Central memory CD4-positive, alpha-beta T cell (primary cell): ENCODE results near the gene CUX1.

ENCODE experiments used
- DNase-seq: peaks from one replicate; pipeline ENCODE4 v3.0.0; 2022

Gene CUX1

GRCh38 chr7:101898106-101898505 lies 80.7 kb downstream of the CUX1 start:
- DNase-seq = no peak

GRCh38 chr7:101899616-101900015 lies 82.2 kb downstream of the CUX1 start:
- DNase-seq = no peak

GRCh38 chr7:101900103-101900502 lies 82.7 kb downstream of the CUX1 start:
- no peak for DNase-seq

DNA sequence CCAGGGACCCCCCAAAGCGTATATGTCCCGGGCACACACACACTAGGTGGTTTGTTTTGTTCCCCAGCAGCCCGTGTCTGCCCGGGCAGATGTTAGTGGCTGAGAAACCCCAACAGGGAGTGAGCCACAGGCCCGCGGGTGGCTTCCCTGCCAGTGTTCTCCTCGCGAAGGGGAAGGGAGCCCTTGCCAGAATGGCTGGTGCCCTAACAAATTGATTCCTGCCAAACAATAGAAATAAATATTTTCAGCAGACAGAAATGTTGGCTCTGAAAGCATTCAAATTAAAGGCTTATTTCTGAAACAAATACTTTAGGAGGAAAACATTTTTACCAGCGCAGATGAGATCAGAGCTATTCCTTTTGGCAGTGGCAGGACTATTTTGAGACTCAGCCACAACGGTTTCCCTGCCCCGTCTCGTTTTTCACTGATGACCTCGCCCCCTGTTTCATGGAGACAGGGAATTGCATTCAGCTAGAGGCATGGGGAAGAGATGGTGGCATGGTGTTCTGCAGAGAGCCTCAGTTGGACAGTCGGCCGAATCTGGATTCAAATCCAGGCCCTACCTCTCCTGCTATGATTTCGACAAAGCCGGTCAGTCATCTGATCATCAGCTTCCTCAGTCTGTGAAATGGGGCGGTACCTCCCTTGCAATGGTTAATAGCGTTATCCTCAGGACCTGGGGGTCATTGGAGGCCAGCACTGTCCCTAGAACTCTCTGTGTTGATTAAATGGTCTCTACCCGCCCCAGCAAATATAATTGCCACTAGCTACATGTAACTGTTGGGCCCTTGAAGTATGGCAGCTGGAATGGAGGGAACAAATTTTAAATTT lies 84.5 kb downstream of the CUX1 start:
- DNase-seq = no peak

DNA sequence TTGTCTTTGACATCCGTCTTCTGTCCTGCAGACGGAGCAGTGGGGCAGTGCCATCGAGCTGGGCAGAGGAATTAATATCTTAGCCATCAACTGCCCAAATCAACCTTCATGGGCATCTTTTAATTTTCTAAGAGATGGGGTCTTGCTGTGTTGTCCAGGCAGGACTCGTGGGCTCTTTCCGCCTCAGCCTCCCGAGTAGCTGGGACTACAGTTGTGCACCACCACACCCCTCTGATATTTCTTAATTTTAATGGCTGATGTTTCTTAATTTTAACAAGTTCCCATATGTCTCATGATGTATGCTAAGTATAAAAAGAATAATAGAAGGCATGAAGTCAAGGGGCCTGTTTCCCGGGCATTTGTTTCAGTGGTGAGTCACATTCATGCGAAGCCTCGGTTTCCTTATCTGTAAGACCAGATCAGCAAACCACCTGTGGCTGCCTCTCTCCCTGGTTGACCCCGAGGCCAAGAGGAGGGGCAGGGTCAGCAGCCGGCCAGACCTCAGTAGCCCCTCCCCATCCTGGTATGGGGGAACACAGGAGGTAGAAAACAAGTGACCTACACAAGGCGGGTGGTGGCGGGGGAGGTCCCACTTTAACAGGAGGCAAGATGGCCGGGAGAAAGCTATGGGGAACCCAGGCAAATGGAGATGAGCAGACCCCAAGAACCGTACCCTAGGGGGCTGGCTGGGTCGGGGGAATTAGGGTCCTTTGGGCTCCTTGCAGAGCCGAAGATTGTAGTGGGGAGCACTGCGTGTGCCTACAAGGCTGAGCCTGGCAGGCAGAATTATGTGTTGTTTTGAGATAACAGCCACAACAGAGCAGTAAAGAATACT lies 85.5 kb downstream of the CUX1 start:
- DNase-seq = no peak

DNA sequence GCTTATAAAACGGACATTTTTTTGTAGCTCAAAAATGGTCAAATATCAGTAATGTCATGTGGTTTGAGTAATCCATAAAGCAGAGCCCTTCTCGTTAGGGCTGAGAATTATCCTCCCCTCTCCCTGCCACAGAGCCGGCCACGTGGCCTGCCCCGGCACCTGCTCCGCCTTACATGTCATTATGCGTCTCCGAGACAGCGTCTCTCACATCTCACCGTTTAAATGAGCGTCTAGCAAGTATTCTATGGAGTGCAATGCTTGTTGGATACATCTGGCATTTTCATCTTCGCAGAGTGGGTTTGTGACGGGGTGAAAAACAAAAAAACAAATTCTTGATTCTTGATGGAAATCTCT lies 86.1 kb downstream of the CUX1 start:
- no peak for DNase-seq

- no peak for DNase-seq
These were observed 86.6 kb downstream of the CUX1 start for GRCh38 chr7:101904019-101904418.

- DNase-seq = no peak
These were observed 87.9 kb downstream of the CUX1 start for GRCh38 chr7:101905203-101905865.

- no peak for DNase-seq
These were observed 89.1 kb downstream of the CUX1 start for GRCh38 chr7:101906291-101907240.

DNA sequence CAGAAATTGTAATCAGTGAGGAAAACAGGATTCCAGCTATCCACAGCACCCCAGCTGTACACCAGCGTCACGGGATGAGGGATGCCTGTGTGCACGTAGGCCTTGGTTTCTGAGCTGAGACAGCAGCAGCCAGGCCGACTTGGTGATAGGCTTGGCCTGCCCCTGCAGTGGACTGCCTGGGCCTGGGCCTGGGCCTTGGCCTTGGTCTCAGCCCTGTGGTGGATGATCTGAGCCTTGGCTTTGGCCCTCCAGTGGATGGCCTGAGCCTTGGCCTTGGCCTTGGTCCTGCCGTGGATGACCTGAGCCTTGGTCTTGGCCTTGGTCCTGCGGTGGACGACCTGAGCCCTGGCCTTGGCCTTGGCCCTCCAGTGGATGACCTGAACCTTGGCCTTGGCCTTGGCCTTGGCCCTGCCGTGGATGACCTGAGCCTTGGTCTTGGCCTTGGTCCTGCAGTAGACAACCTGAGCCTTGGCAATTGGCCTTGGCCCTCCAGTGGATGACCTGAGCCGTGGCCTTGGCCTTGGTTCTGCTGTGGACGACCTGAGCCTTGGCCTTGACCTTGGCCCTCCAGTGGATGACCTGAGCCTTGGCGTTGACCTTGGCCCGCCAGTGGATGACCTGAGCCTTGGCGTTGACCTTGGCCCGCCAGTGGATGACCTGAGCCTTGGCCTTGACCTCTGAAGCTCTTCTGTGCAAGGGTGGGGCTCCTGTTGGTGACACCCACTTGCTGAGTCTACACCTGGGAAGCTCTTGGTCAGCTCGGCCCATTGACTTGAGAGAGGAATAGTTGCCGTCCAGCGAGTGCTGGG lies 93.8 kb downstream of the CUX1 start:
- no peak for DNase-seq

DNA sequence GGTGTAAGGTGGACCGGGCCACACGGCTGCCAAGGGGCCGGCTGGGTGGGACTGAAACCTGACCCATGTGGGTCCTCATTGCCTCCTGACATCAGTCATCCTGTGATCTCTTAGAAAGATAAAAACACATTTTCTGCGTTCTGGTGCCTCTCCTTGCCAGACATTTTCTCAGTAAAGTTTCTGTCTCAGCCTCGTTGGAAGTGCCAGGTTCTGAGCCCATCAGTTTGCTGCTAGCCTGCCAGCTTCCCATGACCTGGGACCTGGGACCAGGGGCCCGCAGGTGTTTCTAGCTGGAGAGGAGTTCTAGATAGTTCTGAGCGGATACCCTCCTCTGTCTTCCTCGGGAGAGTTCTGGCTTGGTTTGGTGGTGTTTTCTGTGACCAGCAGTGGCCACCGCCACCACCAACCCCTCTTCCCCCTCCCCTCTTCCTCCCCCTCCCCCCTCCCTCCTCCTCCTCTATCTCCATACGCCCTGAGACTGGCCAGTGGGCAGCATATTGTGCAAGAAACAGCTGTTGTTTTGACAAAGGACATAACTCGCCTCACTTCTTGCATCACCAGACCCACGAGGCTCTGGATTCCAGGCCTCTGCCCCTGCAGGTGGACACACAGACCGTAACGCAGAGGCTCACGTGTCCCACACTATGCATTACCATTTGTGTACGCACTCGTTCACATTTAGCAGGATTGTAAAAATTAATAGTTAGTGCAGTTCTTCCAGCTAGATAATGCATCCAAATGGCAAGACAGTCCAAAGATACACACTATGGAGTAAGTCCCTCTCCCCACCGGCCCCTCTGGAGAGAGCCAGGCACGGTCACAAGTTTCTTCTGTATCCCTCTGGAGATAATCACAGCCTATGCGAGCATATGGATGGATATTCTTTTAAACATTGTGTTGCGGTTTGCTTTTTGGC lies 94.6 kb downstream of the CUX1 start:
- no peak for DNase-seq

DNA sequence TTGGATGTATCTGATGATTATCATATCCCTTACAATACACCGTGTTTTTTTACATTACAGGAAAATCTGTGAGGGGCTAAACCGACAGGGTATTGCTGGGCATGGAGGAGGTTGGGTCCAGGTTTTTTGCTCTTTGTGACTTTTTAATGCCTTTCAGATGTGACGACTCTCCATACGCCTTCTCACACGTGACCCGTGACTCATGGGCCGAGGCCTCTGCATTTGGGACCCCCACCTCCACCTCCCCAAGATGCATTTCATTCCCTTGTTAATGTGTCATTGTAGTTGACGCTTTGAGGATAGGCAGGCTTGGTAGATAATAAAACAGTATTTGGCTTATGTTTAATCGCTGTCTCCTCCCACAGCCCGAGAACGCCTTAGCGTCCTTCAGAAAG lies 95.3 kb downstream of the CUX1 start:
- no peak for DNase-seq

GRCh38 chr7:101913247-101913721 lies 95.9 kb downstream of the CUX1 start:
- DNase-seq = no peak

DNA sequence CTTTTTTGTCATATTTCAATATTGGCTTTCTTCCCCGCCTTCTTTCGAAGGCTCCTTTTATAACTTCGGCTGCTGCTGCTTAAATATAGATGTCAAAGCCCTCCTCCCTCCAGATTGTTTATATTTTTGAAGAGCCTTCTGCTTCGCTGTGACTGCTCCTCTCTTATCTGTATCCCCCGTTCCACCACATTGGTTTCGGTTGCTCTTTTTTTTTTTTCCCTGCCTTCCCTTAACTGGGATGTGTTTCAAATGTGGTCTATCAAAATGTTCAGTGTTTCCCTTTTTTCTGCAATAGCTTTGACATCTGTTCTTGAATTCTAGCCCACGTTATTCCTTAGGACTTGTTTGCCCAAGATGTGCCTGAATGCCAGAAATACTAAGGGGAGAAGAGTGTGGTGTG lies 96.4 kb downstream of the CUX1 start:
- no peak for DNase-seq

DNA sequence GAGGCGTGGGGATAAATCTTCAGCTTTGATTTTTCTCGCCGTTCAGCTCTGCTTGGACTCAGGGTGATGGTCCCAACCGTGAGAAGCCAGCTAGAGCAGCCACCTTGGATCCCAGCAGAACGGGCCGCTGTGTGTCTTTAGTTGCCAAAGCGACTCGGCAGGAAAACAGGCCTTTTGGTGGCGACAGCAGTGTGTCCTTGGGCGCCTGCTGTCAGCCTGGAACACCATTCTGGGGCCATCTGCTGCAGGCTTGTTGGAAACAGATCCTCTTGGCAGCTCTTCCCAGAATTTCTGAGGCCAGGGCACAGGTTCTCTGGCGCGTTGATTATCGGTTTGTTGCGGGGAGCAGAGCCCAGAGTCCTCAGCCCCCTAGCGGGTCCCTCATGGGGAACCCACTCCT lies 97.6 kb downstream of the CUX1 start:
- DNase-seq = no peak

DNA sequence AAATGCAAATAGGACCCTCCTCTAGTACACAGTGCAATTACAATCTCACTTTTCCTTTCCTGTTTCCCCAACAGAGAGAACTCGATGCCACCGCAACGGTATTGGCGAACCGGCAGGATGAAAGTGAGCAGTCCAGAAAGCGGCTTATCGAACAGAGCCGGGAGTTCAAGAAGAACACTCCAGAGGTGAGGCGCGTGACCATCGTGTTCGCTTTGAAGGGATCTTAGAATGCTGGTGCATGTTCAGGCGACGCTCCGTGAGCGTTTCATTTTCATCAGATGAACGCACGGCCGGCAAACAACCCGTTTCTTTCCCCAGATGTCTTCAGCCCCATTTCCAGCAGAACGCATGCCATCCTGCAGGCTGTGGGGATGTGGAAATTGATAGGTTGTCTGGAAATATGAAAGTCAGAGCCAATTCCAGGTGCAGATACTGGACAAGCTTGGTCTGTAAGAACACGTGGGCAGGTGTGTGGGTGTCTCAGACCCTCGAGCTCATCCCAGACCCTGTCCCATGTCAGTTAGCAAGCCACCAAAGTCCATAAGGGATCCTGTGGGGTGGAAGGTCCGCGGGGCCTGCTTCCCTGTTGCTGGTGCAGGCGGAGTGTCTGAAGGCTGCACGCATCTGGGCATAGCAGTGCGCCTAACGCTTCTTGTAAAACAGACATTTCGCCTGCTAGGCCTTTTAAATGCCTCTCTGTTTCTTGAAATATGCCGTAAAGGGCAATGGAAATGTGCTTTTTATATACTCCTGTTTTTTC lies 98.8 kb downstream of the CUX1 start:
- DNase-seq = no peak

- DNase-seq = no peak
These were observed 99.5 kb downstream of the CUX1 start for GRCh38 chr7:101916876-101917275.

GRCh38 chr7:101917566-101917965 lies 100.1 kb downstream of the CUX1 start:
- DNase-seq = no peak

DNA sequence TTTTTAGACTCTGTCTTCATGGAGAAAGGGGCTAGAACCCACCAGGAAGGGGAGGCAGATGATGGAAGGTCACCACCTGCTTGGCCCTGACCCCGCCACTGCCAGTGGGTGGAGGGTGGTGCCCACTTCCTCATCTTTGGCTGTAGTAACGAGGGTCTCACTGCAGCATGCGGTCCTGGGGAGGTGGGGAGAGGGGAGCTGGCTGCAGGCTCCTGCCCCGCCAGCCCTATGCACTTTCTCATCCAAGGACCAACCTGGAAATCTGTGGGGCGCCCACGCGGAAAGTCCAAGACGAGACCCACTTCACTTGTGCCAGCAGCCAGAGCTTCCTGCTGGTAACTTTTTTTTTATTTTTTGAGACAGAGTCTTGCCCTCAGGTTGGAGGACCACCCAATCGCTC lies 101.0 kb downstream of the CUX1 start:
- DNase-seq = no peak
